Measurements from ENCODE around the gene RDH13. TPM values are rescaled to one million over a fixed set of nuclear protein-coding genes. Genes with fewer than 3 reads are reported as not detected.

RDH13 gene
- total RNA-seq, 1 experiment from 2014 or later: 80.4 TPM

DNA sequence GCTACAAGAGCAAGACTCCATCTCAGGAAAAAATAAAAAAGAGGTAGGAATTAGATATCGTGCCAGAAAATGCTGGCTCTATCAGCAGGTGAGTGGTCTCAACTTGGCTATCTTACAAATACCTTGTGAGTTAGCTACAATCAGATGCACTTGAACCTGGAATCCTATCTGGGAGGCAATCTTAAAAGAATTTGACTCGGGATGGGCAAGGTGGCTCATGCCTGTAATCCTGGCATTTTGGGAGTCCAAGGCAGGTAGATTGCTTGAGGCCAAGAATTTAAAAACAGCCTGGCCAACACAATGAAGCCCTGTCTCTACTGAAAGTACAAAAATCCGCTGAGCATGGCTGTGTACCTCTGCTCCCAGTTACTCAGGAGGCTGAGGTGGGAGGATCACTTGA, 67.4 kb downstream of the RDH13 start:
- Histone ChIP-seq H3K36me3 (ENCODE audit: low read depth, low read length) (no peaks in the 10 kb centered on the region), H3K4me1 (ENCODE audit: insufficient read depth, low read length) (no peaks in the 10 kb centered on the region), H3K4me3 (ENCODE audit: low read length) (no peak overlapping the region), H3K9me2 (replicated peaks; ENCODE audit: low read length) (no peaks in the 10 kb centered on the region), H3K9ac (ENCODE audit: low read length) (no peak overlapping the region), H3K9me3 (ENCODE audit: low read length) (no peaks in the 10 kb centered on the region), H3K79me2 (ENCODE audit: low read length) (no peaks in the 10 kb centered on the region), H3F3A (ENCODE audit: low read length, unreplicated experiment) (no peaks in the 10 kb centered on the region), H3K27me3 (ENCODE audit: low read length) (peaks cover 61% of the 10 kb centered on the region), H4K20me1 (ENCODE audit: low read length) (no peaks in the 10 kb centered on the region), H3K27ac (ENCODE audit: low read length) (no peak overlapping the region), H3K4me2 (ENCODE audit: low read length) (no peak overlapping the region), H2AFZ (ENCODE audit: low read length) (no peak overlapping the region)
- CTCF ChIA-PET: no interaction called here
- ATAC-seq (no peak), DNase-seq (no peak)
- POLR2A ChIA-PET (ENCODE audit: unreplicated experiment): no interaction called here
- TF ChIP-seq EZH2 (IDR thresholded peaks at IDR 0.05; ENCODE audit: low read length, unreplicated experiment) (no peak), EZH2phosphoT487 (IDR thresholded peaks at IDR 0.05; ENCODE audit: borderline replicate concordance, low read length) (no peak)
- TF ChIP-seq, protein P1, sequence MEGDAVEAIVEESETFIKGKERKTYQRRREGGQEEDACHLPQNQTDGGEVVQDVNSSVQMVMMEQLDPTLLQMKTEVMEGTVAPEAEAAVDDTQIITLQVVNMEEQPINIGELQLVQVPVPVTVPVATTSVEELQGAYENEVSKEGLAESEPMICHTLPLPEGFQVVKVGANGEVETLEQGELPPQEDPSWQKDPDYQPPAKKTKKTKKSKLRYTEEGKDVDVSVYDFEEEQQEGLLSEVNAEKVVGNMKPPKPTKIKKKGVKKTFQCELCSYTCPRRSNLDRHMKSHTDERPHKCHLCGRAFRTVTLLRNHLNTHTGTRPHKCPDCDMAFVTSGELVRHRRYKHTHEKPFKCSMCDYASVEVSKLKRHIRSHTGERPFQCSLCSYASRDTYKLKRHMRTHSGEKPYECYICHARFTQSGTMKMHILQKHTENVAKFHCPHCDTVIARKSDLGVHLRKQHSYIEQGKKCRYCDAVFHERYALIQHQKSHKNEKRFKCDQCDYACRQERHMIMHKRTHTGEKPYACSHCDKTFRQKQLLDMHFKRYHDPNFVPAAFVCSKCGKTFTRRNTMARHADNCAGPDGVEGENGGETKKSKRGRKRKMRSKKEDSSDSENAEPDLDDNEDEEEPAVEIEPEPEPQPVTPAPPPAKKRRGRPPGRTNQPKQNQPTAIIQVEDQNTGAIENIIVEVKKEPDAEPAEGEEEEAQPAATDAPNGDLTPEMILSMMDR (conservative IDR thresholded peaks at IDR 0.05; ENCODE audit: low read depth, low read length): no peak
- intact Hi-C loops (cut with micrococcal nuclease): no loop called here
- no TSS peak for BruUV-seq (replicated peaks)

Other genes with a start within 250 kb of the RDH13 start
- not detected in 2 replicates for gene KIR3DL1, start 246.7 kb downstream of the RDH13 start, total RNA-seq (2014; rRNA removed)
- not detected in 2 replicates for gene KIR2DS4, start 230.5 kb downstream of the RDH13 start, total RNA-seq (2014; rRNA removed)
- not detected in 2 replicates for gene KIR3DL2, start 212.7 kb downstream of the RDH13 start, total RNA-seq (2014; rRNA removed)
- gene FCAR, start 188.9 kb downstream of the RDH13 start, total RNA-seq (2014; rRNA removed): not detected in 2 replicates
- gene NCR1, start 157.0 kb downstream of the RDH13 start, total RNA-seq (2014; rRNA removed): not detected in 2 replicates
- not detected in 2 replicates for gene NLRP7, start 115.6 kb downstream of the RDH13 start, total RNA-seq (2014; rRNA removed)
- not detected in 2 replicates for gene NLRP2, start 96.8 kb downstream of the RDH13 start, total RNA-seq (2014; rRNA removed)
- gene GP6, start 24.9 kb downstream of the RDH13 start, total RNA-seq (2014; rRNA removed): 0.58 TPM in 1 of 2 replicates, not detected in the other
- 75.3 and 75.8 TPM in 2 replicates for gene EPS8L1, start 12.7 kb upstream of the RDH13 start, total RNA-seq (2014; rRNA removed)
- 136 and 180 TPM in 2 replicates for gene PPP1R12C, start 54.5 kb upstream of the RDH13 start, total RNA-seq (2014; rRNA removed)
- 266 and 317 TPM in 2 replicates for gene TNNT1, start 86.1 kb upstream of the RDH13 start, total RNA-seq (2014; rRNA removed)
- gene TNNI3, start 94.6 kb upstream of the RDH13 start, total RNA-seq (2014; rRNA removed): 32.4 and 40.1 TPM in 2 replicates
- 30.0 and 45.7 TPM in 2 replicates for gene DNAAF3, start 103.5 kb upstream of the RDH13 start, total RNA-seq (2014; rRNA removed)
- 0.40 and 2.5 TPM in 2 replicates for gene SYT5, start 117.1 kb upstream of the RDH13 start, total RNA-seq (2014; rRNA removed)
- gene PTPRH, start 146.4 kb upstream of the RDH13 start, total RNA-seq (2014; rRNA removed): 8.1 and 10.9 TPM in 2 replicates
- 11.1 and 11.8 TPM in 2 replicates for gene TMEM86B, start 165.6 kb upstream of the RDH13 start, total RNA-seq (2014; rRNA removed)
- gene PPP6R1, start 195.9 kb upstream of the RDH13 start, total RNA-seq (2014; rRNA removed): 159 and 221 TPM in 2 replicates
- gene HSPBP1, start 217.0 kb upstream of the RDH13 start, total RNA-seq (2014; rRNA removed): 122 and 148 TPM in 2 replicates
- 5.1 and 8.7 TPM in 2 replicates for gene BRSK1, start 220.8 kb upstream of the RDH13 start, total RNA-seq (2014; rRNA removed)

Measured in PC-3 (cell line).